Erythroblast (primary cell): ENCODE data around the gene DPYSL5.

Source experiments
- GATA1 ChIP-seq: IDR thresholded peaks from 2 replicates; pipeline ENCODE4 v1.6.1; 2011; ENCODE audit warnings: low read depth, mild to moderate bottlenecking, control low read depth, low read length, moderate library complexity
- POLR2A ChIP-seq: IDR thresholded peaks from 2 replicates; pipeline ENCODE4 v1.6.1; 2011; ENCODE audit warnings: mild to moderate bottlenecking, low read length

GRCh38 chr2:26979741-26980140, 131.8 kb downstream of the DPYSL5 start:
- TF ChIP-seq POLR2A (no peak), GATA1 (no peak)
